Calu3 (cell line): ENCODE data around the gene TMEM30A. TPM values are rescaled to one million over a fixed set of nuclear protein-coding genes. Genes with fewer than 3 reads are reported as not detected.

ENCODE experiments used
- BruUV-seq: library from RNA; stranded (reverse); fragments of 400-500 nt; replicated peaks from 2 replicates; lab custom pipeline; 2021; lab: Mats Ljungman, UMichigan
- CTCF ChIA-PET: fragments of 300-600 bp; sonication (Branson Sonifier 250); formaldehyde crosslinking; loops from one replicate; lab custom pipeline; 2022; ENCODE audit warnings: antibody characterized with exemption; lab: Charles Lee
- DNase-seq: peaks from one replicate; pipeline ENCODE4 v3.0.0; 2022
- H3K27ac Mint-ChIP-seq: one replicate; pipeline ENCODE4 v1.8.0; 2022; ENCODE audit warnings: mixed read lengths; ENCODE audit not compliant: unreplicated experiment
- H3K27me3 Mint-ChIP-seq: one replicate; pipeline ENCODE4 v1.8.0; 2022; ENCODE audit warnings: mixed read lengths; ENCODE audit not compliant: unreplicated experiment
- H3K36me3 Mint-ChIP-seq: one replicate; pipeline ENCODE4 v1.8.0; 2022; ENCODE audit warnings: mild to moderate bottlenecking, moderate library complexity, mixed read lengths; ENCODE audit not compliant: insufficient read depth, unreplicated experiment
- H3K4me1 Mint-ChIP-seq: one replicate; pipeline ENCODE4 v1.8.0; 2022; ENCODE audit warnings: mild to moderate bottlenecking, low read depth, mixed read lengths; ENCODE audit not compliant: unreplicated experiment
- H3K4me3 Mint-ChIP-seq: one replicate; pipeline ENCODE4 v1.8.0; 2022; ENCODE audit warnings: mild to moderate bottlenecking, low read depth, moderate library complexity, mixed read lengths; ENCODE audit not compliant: unreplicated experiment
- H3K9me3 Mint-ChIP-seq: one replicate; pipeline ENCODE4 v1.8.0; 2022; ENCODE audit warnings: low read depth, mixed read lengths; ENCODE audit not compliant: unreplicated experiment
- CTCF ChIP-seq: fragments of 200-600 bp; IDR thresholded peaks from one replicate; pipeline ENCODE4 v1.8.0; 2022; ENCODE audit warnings: antibody characterized with exemption; ENCODE audit not compliant: unreplicated experiment
- intact Hi-C: fragments of 100-400 bp; cut with micrococcal nuclease; formaldehyde crosslinking; loops from one replicate; pipeline ENCODE4 v1.10.0; 2022; ENCODE audit not compliant: unreplicated experiment
- total RNA-seq: library from RNA; stranded (reverse); gene quantifications from 2 replicates; pipeline ENCODE4 v1.2.3, GENCODE V29; 2022

The TMEM30A gene
- total RNA-seq, 1 experiment from 2014 or later = 141 TPM

- intact Hi-C loops = no loop called here
- Mint-ChIP-seq H3K4me1 (peaks cover 19% of the 10 kb centered on the region), H3K36me3 (no peaks in the 10 kb centered on the region), H3K4me3 (no peak overlapping the region), H3K27me3 (no peaks in the 10 kb centered on the region), H3K27ac (no peak overlapping the region), H3K9me3 (no peaks in the 10 kb centered on the region)
- no peak for DNase-seq
- CTCF ChIA-PET = no interaction called here
- BruUV-seq = no TSS peak
- TF ChIP-seq CTCF = no peak
These were observed 62.3 kb downstream of the TMEM30A start for GRCh38 chr6:75222261-75222660.

- no TSS peak for BruUV-seq
- H3K9me3 Mint-ChIP-seq = no peaks in the 10 kb centered on the region
- H3K4me3 Mint-ChIP-seq = no peak overlapping the region
- H3K36me3 Mint-ChIP-seq = no peaks in the 10 kb centered on the region
- no peaks in the 10 kb centered on the region for H3K27me3 Mint-ChIP-seq
- H3K4me1 Mint-ChIP-seq = peaks cover 19% of the 10 kb centered on the region
- intact Hi-C loops = no loop called here
- DNase-seq = no peak
- no peak for TF ChIP-seq CTCF
- no peak overlapping the region for H3K27ac Mint-ChIP-seq
- CTCF ChIA-PET = no interaction called here
These were observed 63.5 kb downstream of the TMEM30A start for GRCh38 chr6:75221116-75221515.

- Mint-ChIP-seq H3K4me1 (peaks cover 19% of the 10 kb centered on the region), H3K9me3 (no peaks in the 10 kb centered on the region), H3K36me3 (no peaks in the 10 kb centered on the region), H3K27me3 (no peaks in the 10 kb centered on the region), H3K27ac (no peak overlapping the region), H3K4me3 (no peak overlapping the region)
- DNase-seq = no peak
- intact Hi-C loops = no loop called here
- no peak for TF ChIP-seq CTCF
- BruUV-seq = no TSS peak
- CTCF ChIA-PET = interaction anchor here (0.6 kb wide), 1 partner anchor 304 kb away, joined by 3 read pairs; no protein-coding TSS in a partner anchor
These were observed 64.2 kb downstream of the TMEM30A start for GRCh38 chr6:75220357-75220756.

- TF ChIP-seq CTCF = no peak
- intact Hi-C loops = no loop called here
- no peaks in the 10 kb centered on the region for H3K9me3 Mint-ChIP-seq
- no peaks in the 10 kb centered on the region for H3K27me3 Mint-ChIP-seq
- no peak overlapping the region for H3K27ac Mint-ChIP-seq
- H3K4me3 Mint-ChIP-seq = no peak overlapping the region
- peaks cover 12% of the 10 kb centered on the region for H3K4me1 Mint-ChIP-seq
- no peaks in the 10 kb centered on the region for H3K36me3 Mint-ChIP-seq
- CTCF ChIA-PET = no interaction called here
- DNase-seq = no peak
- no TSS peak for BruUV-seq
These were observed 65.3 kb downstream of the TMEM30A start for GRCh38 chr6:75219263-75219662.
